Natural killer cell (primary cell): ENCODE results near the gene SNX5. TPM values are rescaled to one million over a fixed set of nuclear protein-coding genes. Genes with fewer than 3 reads are reported as not detected.
A peak's percentile ranks its signal among the peaks of the same experiment; 100 is the strongest.

Source experiments
- ATAC-seq, 3 donors: fragments of 150-1000 bp in 2 of 3; fragments of 200-7000 bp in 1 of 3; cut with Tn5 transposase; 1 replicate in 1 of 3; 2 replicates in 2 of 3; pipeline ENCODE4 v1.10.0; 2021; ENCODE audit warnings: mild to moderate bottlenecking in 2 of 3, moderate library complexity in 2 of 3
- DNase-seq, 2 donors: peaks; one replicate each; pipeline versions ENCODE4 v3.0.0 to v3.0.0-alpha.2; 2013 to 2021; ENCODE audit warnings: mixed read lengths in 1 of 2
- H3K27ac ChIP-seq: one replicate; pipeline ENCODE4 v1.5.1; 2013; ENCODE audit warnings: mild to moderate bottlenecking, low read length
- H3K27me3 ChIP-seq: one replicate; pipeline ENCODE4 v1.6.1; 2013; ENCODE audit warnings: low read length; ENCODE audit not compliant: control insufficient read depth, insufficient read depth
- H3K36me3 ChIP-seq: one replicate; pipeline ENCODE4 v1.6.1; 2013; ENCODE audit warnings: low read length; ENCODE audit not compliant: control insufficient read depth, insufficient read depth
- H3K4me1 ChIP-seq: one replicate; pipeline ENCODE4 v1.6.1; 2013; ENCODE audit warnings: low read length; ENCODE audit not compliant: control insufficient read depth, insufficient read depth
- H3K4me3 ChIP-seq: one replicate; pipeline ENCODE4 v1.5.1; 2013; ENCODE audit warnings: low read length
- H3K9me3 ChIP-seq: one replicate; pipeline ENCODE4 v1.6.1; 2013; ENCODE audit warnings: low read length; ENCODE audit not compliant: control insufficient read depth, insufficient read depth
- H3K27ac Mint-ChIP-seq, 2 donors: one replicate each; pipeline ENCODE4 v1.8.0; 2022; ENCODE audit warnings: mild to moderate bottlenecking in 2 of 2, mixed read lengths in 2 of 2, moderate library complexity in 1 of 2
- H3K27me3 Mint-ChIP-seq, 2 donors: one replicate each; pipeline ENCODE4 v1.8.0; 2022; ENCODE audit warnings: low read depth in 2 of 2, mixed read lengths in 2 of 2
- H3K36me3 Mint-ChIP-seq: one replicate; pipeline ENCODE4 v1.8.0; 2022; ENCODE audit warnings: mixed read lengths
- H3K4me1 Mint-ChIP-seq, 2 donors: one replicate each; pipeline ENCODE4 v1.8.0; 2022; ENCODE audit warnings: mixed read lengths in 2 of 2
- H3K4me3 Mint-ChIP-seq: one replicate; pipeline ENCODE4 v1.8.0; 2022; ENCODE audit warnings: mild to moderate bottlenecking, moderate library complexity, mixed read lengths
- H3K9me3 Mint-ChIP-seq, 2 donors: one replicate each; pipeline ENCODE4 v1.8.0; 2022; ENCODE audit warnings: mixed read lengths in 2 of 2
- WGBS: methylation state at CpG from one replicate; pipeline ENCODE4 v1.1.7; 2013; ENCODE audit warnings: missing lambda C conversion rate; ENCODE audit not compliant: insufficient coverage; 5-methylcytosine and 5-hydroxymethylcytosine counted together
- intact Hi-C: fragments of 100-400 bp; cut with micrococcal nuclease; formaldehyde crosslinking; loops from one replicate; pipeline ENCODE4 v1.14.2; 2022
- total RNA-seq, 4 donors: library from RNA; stranded (reverse); fragments of 120-200 nt in 1 of 4; gene quantifications; one replicate each; pipeline versions ENCODE4 v1.2.3 to v1.2.4, GENCODE V29; 2013 to 2022
- TF ChIP-seq, protein P1 (sequence below): fragments of 200-600 bp; IDR thresholded peaks from one replicate; pipeline ENCODE4 v1.8.0; 2022; ENCODE audit warnings: antibody characterized with exemption

SNX5 gene
- total RNA-seq, 3 donors from 2014 or later (not counting 1 experiment from before 2014, with no cell fraction given): 62.3 to 85.4 (median 72.1) TPM

- Histone ChIP-seq H3K9me3 (no peaks in the 10 kb centered on the region), H3K4me3 (no peak overlapping the region), H3K36me3 (no peaks in the 10 kb centered on the region), H3K27me3 (no peaks in the 10 kb centered on the region), H3K27ac (peak overlapping the region; percentile 38), H3K4me1 (peaks cover 11% of the 10 kb centered on the region)
- intact Hi-C loops: no loop called here
- Mint-ChIP-seq H3K4me1 (no peaks in the 10 kb centered on the region), H3K36me3 (no peaks in the 10 kb centered on the region), H3K27me3 (peaks cover 0 to 4% of the 10 kb centered on the region in 2 donors), H3K4me3 (no peak overlapping the region), H3K9me3 (no peaks in the 10 kb centered on the region), H3K27ac (no peak overlapping the region)
- DNase-seq (no peak), ATAC-seq (no peak)
- 68% methylated on average over 5 of the region's 5 CpGs for WGBS
- TF ChIP-seq, protein P1, sequence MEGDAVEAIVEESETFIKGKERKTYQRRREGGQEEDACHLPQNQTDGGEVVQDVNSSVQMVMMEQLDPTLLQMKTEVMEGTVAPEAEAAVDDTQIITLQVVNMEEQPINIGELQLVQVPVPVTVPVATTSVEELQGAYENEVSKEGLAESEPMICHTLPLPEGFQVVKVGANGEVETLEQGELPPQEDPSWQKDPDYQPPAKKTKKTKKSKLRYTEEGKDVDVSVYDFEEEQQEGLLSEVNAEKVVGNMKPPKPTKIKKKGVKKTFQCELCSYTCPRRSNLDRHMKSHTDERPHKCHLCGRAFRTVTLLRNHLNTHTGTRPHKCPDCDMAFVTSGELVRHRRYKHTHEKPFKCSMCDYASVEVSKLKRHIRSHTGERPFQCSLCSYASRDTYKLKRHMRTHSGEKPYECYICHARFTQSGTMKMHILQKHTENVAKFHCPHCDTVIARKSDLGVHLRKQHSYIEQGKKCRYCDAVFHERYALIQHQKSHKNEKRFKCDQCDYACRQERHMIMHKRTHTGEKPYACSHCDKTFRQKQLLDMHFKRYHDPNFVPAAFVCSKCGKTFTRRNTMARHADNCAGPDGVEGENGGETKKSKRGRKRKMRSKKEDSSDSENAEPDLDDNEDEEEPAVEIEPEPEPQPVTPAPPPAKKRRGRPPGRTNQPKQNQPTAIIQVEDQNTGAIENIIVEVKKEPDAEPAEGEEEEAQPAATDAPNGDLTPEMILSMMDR: no peak
These were observed 35.3 kb upstream of the SNX5 start for GRCh38 chr20:18003897-18004296.

GRCh38 chr20:18001131-18001921 is 32.7 kb upstream of the SNX5 start:
- Histone ChIP-seq H3K27me3 (no peaks in the 10 kb centered on the region), H3K27ac (no peak overlapping the region), H3K4me3 (no peak overlapping the region), H3K9me3 (no peaks in the 10 kb centered on the region), H3K4me1 (peaks cover 12% of the 10 kb centered on the region), H3K36me3 (no peaks in the 10 kb centered on the region)
- Mint-ChIP-seq H3K27ac (no peak overlapping the region), H3K4me3 (no peak overlapping the region), H3K36me3 (no peaks in the 10 kb centered on the region), H3K9me3 (no peaks in the 10 kb centered on the region), H3K27me3 (peaks cover 0 to 10% of the 10 kb centered on the region in 2 donors), H3K4me1 (peaks cover under 1% of the 10 kb centered on the region in 2 donors)
- ATAC-seq (no peak), DNase-seq (no peak)
- intact Hi-C loops: no loop called here
- 92% methylated on average over 8 of the region's 10 CpGs for WGBS
- TF ChIP-seq, protein P1: no peak

DNA sequence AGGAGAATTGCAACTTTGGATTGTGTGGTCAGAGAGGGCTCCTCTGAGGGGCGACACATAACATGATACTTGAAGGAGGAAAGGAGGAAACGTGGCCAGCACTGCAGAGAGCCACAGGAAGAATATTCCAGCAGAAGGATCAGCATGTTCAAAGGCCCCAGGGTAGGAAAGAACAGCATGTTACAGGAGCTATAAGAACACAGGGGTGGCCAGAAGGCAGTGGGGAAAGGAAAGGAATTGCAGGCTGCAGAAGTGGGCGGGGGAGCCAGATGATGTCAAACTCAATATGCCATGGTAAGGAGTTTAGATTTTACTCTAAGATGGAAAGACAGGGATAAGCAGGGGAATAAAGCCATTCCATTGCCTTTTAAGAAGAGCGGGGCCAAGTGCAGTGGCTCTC is 31.0 kb upstream of the SNX5 start:
- H3K4me3 Mint-ChIP-seq: no peak overlapping the region
- no peak for DNase-seq
- intact Hi-C loops: loop anchor here (5.0 to 10.0 kb wide), 2 partner anchors 42 to 315 kb away; partner anchors contain the start of gene RRBP1

More for the DNA sequence above, 31.0 kb upstream of the SNX5 start:
- Mint-ChIP-seq H3K27ac (no peak overlapping the region), H3K4me1 (peaks cover 6 to 7% of the 10 kb centered on the region in 2 donors), H3K9me3 (no peaks in the 10 kb centered on the region), H3K27me3 (peaks cover 0 to 10% of the 10 kb centered on the region in 2 donors), H3K36me3 (no peaks in the 10 kb centered on the region)
- ATAC-seq: no peak
- no peak overlapping the region for H3K27ac ChIP-seq
- no peaks in the 10 kb centered on the region for H3K9me3 ChIP-seq
- H3K36me3 ChIP-seq: no peaks in the 10 kb centered on the region
- peaks cover 8% of the 10 kb centered on the region for H3K4me1 ChIP-seq
- H3K27me3 ChIP-seq: no peaks in the 10 kb centered on the region
- WGBS: 85% methylated on average over 4 of the region's 4 CpGs
- H3K4me3 ChIP-seq: no peak overlapping the region
- TF ChIP-seq, protein P1: no peak
